HFFc6 (cell line): Measurements from ENCODE around the gene MSANTD3. TPM values are rescaled to one million over a fixed set of nuclear protein-coding genes. Genes with fewer than 3 reads are reported as not detected.

Experiments used
- DNase-seq: peaks from one replicate; pipeline ENCODE4 v3.0.0-alpha.2; 2018
- H3K27ac Mint-ChIP-seq: 2 replicates; pipeline ENCODE4 v1.8.0; 2020; ENCODE audit warnings: mild to moderate bottlenecking, mixed read lengths
- H3K27me3 Mint-ChIP-seq: 2 replicates; pipeline ENCODE4 v1.8.0; 2021; ENCODE audit warnings: mild to moderate bottlenecking, moderate library complexity, mixed read lengths; ENCODE audit not compliant: insufficient read depth
- H3K36me3 Mint-ChIP-seq: 2 replicates; pipeline ENCODE4 v1.8.0; 2021; ENCODE audit warnings: low read depth, mixed read lengths
- H3K4me1 Mint-ChIP-seq: 2 replicates; pipeline ENCODE4 v1.8.0; 2020; ENCODE audit warnings: low read depth, mixed read lengths
- H3K4me3 Mint-ChIP-seq: 2 replicates; pipeline ENCODE4 v1.8.0; 2020; ENCODE audit warnings: mild to moderate bottlenecking, moderate library complexity, mixed read lengths
- H3K9me3 Mint-ChIP-seq: 2 replicates; pipeline ENCODE4 v1.8.0; 2020; ENCODE audit warnings: mild to moderate bottlenecking, mixed read lengths
- total RNA-seq, 6 experiments: library from RNA; stranded (reverse); fragmentation: NEBNext Ultra II Directional; extraction: Animal tissue kit (Norgen Biotek cat#: 25700); gene quantifications; 2 replicates in 1 of 6; 3 replicates in 5 of 6; pipeline ENCODE4 v1.2.3, GENCODE V29; 2021
- TF ChIP-seq, protein P1 (sequence below): fragments of 200-600 bp; sonication (generic); IDR thresholded peaks from 2 replicates; pipeline ENCODE4 v1.5.0; 2021; ENCODE audit warnings: antibody characterized with exemption, mild to moderate bottlenecking

The MSANTD3 gene
- total RNA-seq, 6 experiments from 2014 or later = 56.9 to 76.1 (median 71.2) TPM

DNA sequence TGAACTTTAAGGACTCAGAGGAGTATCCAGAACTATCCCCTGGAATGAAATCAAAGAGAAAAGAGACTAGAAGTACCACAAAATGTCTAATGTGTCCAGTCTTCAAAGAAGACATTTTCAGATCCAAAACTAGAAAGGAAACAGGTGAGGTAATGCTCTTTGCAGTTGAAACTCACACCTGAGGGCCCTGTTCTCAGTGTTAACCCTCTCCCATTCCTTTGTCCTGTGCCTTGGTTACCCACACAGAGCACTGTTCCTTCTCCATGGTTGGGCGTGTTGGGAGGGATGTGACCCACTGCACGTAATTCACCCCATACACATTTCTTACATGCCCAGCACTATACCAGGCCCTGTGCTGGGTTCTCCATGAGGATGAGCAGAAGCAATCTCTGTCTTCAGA, 21.3 kb downstream of the MSANTD3 start:
- H3K9me3 Mint-ChIP-seq = no peaks in the 10 kb centered on the region
- TF ChIP-seq, protein P1, sequence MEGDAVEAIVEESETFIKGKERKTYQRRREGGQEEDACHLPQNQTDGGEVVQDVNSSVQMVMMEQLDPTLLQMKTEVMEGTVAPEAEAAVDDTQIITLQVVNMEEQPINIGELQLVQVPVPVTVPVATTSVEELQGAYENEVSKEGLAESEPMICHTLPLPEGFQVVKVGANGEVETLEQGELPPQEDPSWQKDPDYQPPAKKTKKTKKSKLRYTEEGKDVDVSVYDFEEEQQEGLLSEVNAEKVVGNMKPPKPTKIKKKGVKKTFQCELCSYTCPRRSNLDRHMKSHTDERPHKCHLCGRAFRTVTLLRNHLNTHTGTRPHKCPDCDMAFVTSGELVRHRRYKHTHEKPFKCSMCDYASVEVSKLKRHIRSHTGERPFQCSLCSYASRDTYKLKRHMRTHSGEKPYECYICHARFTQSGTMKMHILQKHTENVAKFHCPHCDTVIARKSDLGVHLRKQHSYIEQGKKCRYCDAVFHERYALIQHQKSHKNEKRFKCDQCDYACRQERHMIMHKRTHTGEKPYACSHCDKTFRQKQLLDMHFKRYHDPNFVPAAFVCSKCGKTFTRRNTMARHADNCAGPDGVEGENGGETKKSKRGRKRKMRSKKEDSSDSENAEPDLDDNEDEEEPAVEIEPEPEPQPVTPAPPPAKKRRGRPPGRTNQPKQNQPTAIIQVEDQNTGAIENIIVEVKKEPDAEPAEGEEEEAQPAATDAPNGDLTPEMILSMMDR = no peak
- no peak for DNase-seq
- peaks cover 63% of the 10 kb centered on the region for H3K36me3 Mint-ChIP-seq
- H3K4me3 Mint-ChIP-seq = no peak overlapping the region
- H3K27me3 Mint-ChIP-seq = no peaks in the 10 kb centered on the region
- H3K27ac Mint-ChIP-seq = no peak overlapping the region; the same call in 1 of the 2 replicates
- H3K4me1 Mint-ChIP-seq = peaks cover 23% of the 10 kb centered on the region

DNA sequence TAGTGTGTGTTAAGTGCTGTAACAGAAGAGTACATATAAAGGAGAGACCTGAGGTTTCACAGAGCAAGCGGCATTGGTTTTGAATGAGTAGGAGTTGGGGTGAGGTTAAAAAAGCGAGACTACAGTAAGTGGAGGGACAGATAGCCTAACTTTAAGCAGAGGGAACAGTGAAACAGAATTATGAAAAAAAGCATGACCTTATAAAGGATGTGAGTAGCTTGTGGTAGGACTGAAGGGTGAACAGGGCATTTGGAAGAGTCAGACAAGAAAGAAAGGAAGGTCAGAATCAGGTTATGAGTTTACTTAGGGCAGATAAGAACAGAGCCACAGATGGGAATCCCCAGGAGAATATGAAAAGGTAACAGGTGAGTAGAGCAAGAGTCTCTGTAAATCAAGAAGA, 22.5 kb downstream of the MSANTD3 start:
- Mint-ChIP-seq H3K27me3 (no peaks in the 10 kb centered on the region), H3K4me3 (no peak overlapping the region), H3K4me1 (peaks cover 12% of the 10 kb centered on the region), H3K9me3 (no peaks in the 10 kb centered on the region), H3K27ac (no peak overlapping the region), H3K36me3 (peaks cover 68% of the 10 kb centered on the region)
- TF ChIP-seq, protein P1 = no peak
- DNase-seq = no peak

DNA sequence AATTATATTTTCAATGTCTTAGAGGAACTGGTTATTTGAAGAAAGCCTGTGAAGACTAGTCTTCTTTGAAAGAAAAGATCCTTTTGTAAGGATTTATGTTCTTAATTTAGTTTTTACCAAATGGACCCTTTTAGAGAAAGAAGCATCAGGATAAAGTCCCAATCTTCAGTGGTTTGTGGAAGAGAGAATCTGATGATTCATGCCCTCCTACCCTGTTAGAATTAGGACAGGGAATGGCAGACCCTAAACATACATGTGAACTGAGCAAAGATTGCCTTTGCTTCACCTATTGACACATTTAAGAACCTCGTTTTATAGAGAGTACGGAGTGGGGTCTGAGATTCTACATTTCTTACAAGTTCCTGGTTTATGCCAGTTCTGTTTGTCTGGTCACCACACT, 26.0 kb downstream of the MSANTD3 start:
- no peak for DNase-seq
- H3K36me3 Mint-ChIP-seq = peaks cover 53% of the 10 kb centered on the region
- H3K9me3 Mint-ChIP-seq = no peaks in the 10 kb centered on the region
- peaks cover 14% of the 10 kb centered on the region for H3K4me1 Mint-ChIP-seq
- TF ChIP-seq, protein P1 = no peak
- no peak overlapping the region for H3K27ac Mint-ChIP-seq
- no peak overlapping the region for H3K4me3 Mint-ChIP-seq
- peaks cover 3% of the 10 kb centered on the region; the same call in 1 of the 2 replicates for H3K27me3 Mint-ChIP-seq

DNA sequence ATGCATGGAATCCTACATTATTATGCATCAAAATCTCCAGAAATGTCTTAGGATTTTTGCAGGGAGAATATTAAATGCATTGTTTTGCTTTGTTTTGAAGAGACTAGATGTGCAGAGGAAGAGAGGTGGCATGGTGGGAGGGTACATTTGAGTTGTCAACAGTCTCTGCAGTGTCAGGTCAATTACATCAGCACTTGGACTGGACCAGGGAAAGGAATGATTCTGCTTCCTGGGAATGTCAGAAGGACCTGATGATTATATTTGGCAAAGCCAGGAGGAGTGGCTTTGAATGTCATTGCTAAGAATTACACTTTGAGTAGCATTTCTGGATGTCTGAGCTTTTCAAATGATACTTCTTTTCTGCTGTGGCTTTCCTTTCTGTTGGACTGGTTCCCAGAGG, 28.5 kb downstream of the MSANTD3 start:
- peak overlapping the region; percentile 27; the same call in 1 of the 2 replicates for H3K27ac Mint-ChIP-seq
- no peak for DNase-seq

DNA sequence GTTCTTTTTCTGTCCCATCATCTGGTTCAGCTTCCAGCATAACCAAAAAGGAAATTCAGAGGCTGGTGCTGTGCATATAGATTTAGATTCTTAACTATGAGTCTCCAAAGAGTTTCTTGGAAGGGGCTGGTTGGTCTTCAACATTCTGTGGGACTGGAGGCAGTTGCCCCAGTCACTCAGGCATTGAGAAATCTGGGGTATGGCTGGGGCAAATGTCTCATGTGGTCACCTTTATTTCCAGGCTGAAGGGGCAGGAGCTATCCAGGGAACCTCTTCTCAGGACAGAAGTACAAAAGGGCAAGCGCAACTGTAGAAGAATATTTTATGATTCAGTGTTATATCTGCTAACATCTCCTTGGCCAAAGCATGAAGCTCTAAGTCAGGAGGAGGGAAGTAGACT, 30.6 kb downstream of the MSANTD3 start:
- H3K27ac Mint-ChIP-seq = no peak overlapping the region
- peaks cover 19% of the 10 kb centered on the region for H3K36me3 Mint-ChIP-seq
- TF ChIP-seq, protein P1 = no peak
- no peak overlapping the region for H3K4me3 Mint-ChIP-seq
- H3K9me3 Mint-ChIP-seq = no peaks in the 10 kb centered on the region
- peaks cover 3% of the 10 kb centered on the region; the same call in 1 of the 2 replicates for H3K27me3 Mint-ChIP-seq
- no peak for DNase-seq
- peaks cover 18% of the 10 kb centered on the region for H3K4me1 Mint-ChIP-seq

More for the DNA sequence above, 28.5 kb downstream of the MSANTD3 start:
- Mint-ChIP-seq H3K36me3 (peaks cover 38% of the 10 kb centered on the region), H3K4me1 (peaks cover 14% of the 10 kb centered on the region), H3K27me3 (peaks cover 3% of the 10 kb centered on the region; the same call in 1 of the 2 replicates), H3K4me3 (no peak overlapping the region), H3K9me3 (no peaks in the 10 kb centered on the region)
- TF ChIP-seq, protein P1 = no peak

DNA sequence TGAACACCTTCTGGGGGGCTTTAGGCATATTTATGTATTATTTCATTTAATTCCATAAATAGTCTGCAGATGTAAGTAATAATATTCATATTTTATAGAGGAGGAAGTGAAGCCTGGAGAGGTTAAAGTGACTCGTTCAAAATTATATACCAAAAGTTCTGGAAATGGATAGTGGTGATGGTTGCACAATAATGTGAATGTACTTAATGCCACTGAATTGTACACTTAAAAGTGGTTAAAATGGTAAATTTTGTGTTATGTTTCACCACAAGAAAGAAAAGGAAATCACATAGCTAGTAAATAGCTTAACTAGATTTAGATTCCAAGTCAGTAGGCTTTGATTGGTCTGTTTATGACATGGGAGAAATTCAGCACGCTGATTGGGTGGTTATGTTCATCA, 33.0 kb downstream of the MSANTD3 start:
- peaks cover 3% of the 10 kb centered on the region; the same call in 1 of the 2 replicates for H3K27me3 Mint-ChIP-seq
- no peaks in the 10 kb centered on the region for H3K36me3 Mint-ChIP-seq
- H3K9me3 Mint-ChIP-seq = no peaks in the 10 kb centered on the region
- H3K27ac Mint-ChIP-seq = no peak overlapping the region
- TF ChIP-seq, protein P1 = no peak
- no peak for DNase-seq
- H3K4me1 Mint-ChIP-seq = peaks cover 27% of the 10 kb centered on the region
- no peak overlapping the region for H3K4me3 Mint-ChIP-seq
